ENCODE measurements around the gene THYN1.

THYN1 gene

GRCh38 chr11:134252346-134253187 lies 585 bp downstream of the THYN1 start:
- H3K27ac ChIP-seq = no peak overlapping the region
- no peak for DNase-seq (ENCODE audit: low read depth, low spot score)

- no peak overlapping the region for H3K27ac ChIP-seq
- no peak for DNase-seq (ENCODE audit: low read depth, low spot score)
These were observed 2.5 kb downstream of the THYN1 start for GRCh38 chr11:134250675-134251074.

DNA sequence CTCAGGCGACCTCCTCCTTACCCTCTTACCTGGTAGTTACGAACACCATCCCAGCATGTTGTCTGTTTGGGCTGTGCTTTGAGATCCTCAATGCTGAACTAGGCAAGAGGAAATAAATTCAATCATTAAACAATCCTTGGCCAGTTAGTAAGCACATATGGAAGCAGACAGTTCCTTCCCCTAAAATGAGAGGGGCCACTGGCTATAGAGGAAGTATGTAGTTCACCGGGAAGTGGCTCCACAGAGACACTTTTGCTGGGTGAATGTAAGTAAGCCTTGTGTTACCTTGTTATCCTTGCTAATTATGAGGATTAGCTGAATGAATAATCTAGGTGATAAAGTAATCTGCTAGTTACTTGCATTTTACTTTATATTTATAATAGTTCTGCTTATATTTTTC lies 2.9 kb downstream of the THYN1 start:
- no peak for DNase-seq (ENCODE audit: low read depth, low spot score)
- no peak overlapping the region for H3K27ac ChIP-seq

DNA sequence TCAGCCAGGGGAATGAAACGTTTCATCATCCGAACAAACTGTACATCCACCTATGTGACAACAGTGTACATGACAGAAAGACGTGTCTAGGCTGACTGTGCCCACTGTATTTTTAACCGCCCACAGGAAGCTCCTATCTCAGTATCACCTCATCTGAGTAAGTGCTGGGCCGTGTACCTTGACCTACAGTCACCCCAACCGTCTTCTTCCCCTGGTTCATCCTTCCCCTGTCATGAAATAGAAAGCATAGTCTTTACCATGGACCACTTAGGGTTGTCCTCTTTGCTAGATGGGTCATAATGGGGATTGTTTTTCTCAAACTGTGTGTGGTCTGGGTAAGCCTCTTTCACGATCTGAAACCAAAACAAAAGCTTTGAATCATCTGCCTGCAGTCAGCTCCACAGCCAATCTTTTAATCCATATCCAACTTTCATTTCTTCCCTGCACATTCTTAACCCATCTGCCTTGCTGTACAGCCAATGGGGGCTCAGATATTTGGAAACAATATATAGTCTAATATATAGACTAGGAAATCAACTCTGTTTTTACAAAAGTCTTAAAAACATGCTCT lies 4.2 kb downstream of the THYN1 start:
- H3K27ac ChIP-seq = no peak overlapping the region
- DNase-seq (ENCODE audit: low read depth, low spot score) = no peak

DNA sequence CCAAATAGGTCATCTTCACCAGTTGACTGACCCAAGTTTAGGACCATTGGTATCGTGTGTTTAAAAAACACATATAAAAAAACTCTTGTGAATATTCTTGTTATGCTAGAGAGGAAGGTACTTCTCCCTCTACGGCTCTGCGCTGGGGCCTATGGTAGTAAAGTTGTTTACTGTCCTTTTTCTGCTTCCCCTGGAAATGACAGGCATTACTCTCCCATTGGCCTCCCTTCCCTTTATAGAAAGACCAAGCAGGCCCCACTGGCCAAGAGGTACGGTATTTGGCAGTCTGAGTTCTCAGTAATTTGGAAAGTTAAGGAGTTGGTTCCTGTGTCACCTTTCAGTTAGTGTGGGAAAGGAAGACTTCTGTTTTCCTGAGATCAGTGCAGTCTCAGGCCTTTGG lies 6.5 kb downstream of the THYN1 start:
- H3K27ac ChIP-seq = no peak overlapping the region
- DNase-seq (ENCODE audit: low read depth, low spot score) = no peak

DNA sequence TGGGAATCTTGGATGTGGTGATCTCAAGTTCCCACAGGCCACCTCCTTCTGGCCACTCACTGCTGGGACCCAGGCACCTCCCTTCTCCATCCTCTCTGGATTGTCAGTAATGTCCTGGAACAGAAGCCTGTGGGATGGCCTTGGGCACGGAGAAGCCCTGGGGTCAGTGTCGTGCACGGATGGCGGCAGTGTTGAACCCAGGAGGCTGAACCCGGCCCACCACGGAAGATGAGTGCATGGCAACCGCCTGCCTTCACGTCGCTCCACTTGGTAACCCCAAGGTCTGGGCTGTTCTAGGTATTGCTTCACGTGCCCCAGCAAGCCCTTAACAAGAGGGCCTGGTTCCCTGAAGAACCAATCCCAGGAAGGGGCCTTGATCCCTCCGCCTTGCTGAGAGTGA lies 7.1 kb downstream of the THYN1 start:
- no peak overlapping the region for H3K27ac ChIP-seq
- no peak for DNase-seq (ENCODE audit: low read depth, low spot score)

DNA sequence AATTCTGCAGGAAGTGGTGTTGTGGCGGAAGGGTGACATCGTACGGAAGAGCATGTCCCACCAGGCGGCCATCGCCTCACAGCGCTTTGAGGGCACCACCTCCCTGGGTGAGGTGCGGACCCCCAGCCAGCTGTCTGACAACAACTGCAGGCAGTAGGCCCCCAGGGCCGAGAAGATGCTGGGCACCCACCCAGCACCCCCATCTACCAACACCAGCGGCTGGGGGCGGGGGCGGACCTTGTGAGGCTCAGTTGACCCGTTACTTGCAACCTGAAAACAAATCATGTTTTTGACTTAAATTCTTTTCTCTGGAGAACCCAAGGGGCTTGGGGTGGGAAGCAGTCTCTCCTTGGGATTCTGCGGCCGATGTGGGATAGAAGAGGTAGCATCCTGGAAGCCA lies 7.7 kb downstream of the THYN1 start:
- DNase-seq (ENCODE audit: low read depth, low spot score) = no peak
- H3K27ac ChIP-seq = no peak overlapping the region

- DNase-seq (ENCODE audit: low read depth, low spot score) = no peak
- H3K27ac ChIP-seq = no peak overlapping the region
These were observed 8.6 kb downstream of the THYN1 start for GRCh38 chr11:134244593-134244992.

GRCh38 chr11:134243913-134244312 lies 9.2 kb downstream of the THYN1 start:
- no peak overlapping the region for H3K27ac ChIP-seq

DNA sequence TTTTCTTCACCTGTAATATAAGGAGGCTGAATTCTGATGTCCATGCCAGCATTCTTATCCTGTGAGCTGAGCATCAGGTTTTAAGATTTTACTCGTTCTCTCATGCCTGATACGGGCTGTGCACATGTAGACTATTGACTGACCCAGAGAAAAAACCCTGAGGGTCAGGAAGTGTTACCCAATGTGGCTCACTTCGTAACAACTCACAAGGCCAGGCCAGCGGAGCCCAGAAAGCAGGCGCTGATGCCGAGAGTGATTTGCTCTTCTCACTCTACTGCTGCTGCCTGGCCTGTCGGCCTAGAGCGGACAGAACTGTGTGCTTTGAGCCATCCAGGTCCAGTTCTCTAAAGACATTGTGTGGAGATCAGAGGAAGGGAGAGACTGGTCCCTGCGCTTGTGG lies 10.8 kb downstream of the THYN1 start:
- no peak overlapping the region for H3K27ac ChIP-seq
- DNase-seq (ENCODE audit: low read depth, low spot score) = no peak

More at GRCh38 chr11:134243913-134244312, 9.2 kb downstream of the THYN1 start:
- DNase-seq (ENCODE audit: low read depth, low spot score) = no peak

DNA sequence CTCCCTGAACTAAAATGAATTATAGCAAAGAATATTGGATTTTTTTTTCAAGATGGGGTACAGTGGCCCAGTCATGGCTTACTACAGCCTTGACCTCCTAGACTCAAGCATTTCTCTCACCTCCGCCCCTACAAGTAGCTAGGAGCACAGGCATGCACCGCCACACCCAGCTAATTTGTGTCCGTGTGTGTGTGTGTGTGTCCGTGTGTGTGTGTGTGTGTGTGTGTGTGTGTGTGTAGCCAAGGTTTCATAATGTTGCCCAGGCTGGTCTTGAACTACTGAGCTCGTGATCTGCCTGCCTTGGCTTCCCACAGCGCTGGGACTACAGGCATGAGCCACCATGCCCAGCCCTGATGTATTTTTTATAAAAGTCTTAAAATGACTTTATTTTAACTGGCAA lies 12.6 kb downstream of the THYN1 start:
- no peak for DNase-seq (ENCODE audit: low read depth, low spot score)
- no peak overlapping the region for H3K27ac ChIP-seq

GRCh38 chr11:134238956-134239355 lies 14.2 kb downstream of the THYN1 start:
- no peak overlapping the region for H3K27ac ChIP-seq

GRCh38 chr11:134237557-134237922 lies 15.6 kb downstream of the THYN1 start:
- DNase-seq (ENCODE audit: low read depth, low spot score) = no peak
- no peak overlapping the region for H3K27ac ChIP-seq

More at GRCh38 chr11:134238956-134239355, 14.2 kb downstream of the THYN1 start:
- DNase-seq (ENCODE audit: low read depth, low spot score) = no peak

DNA sequence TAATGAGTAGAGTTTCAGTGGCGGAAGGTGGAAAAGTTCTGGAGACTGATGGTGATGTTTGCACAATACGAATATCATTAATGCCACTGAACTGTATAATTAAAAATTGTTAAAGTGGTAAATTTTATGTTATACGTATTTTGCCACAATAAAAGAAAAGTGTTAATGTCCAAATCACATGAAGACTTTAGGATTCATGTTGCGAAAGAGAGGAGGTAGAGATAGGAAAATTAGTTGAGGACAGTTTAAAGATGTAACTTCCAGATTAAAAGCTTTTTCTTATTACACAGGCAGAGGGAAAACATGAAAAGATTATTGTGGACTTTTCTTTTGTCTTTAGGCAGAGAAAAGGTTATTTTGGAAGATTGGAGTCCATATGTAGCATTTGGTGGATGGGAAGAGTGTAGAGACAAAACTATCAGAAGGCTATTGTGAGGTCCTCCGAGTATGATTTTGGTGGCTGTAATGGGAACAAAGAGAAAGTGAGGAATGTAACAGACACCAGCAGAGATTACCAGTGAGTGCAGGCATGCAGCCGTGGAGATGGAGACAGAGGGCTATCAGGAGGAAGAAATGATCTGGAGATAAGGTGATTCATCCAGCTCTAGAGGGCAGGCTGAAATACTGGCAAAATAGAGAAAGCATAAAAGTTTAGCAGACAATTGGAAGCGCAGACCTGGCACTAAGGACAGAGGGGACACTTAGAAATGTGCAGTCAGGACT lies 16.2 kb downstream of the THYN1 start:
- H3K27ac ChIP-seq = no peak overlapping the region
- no peak for DNase-seq (ENCODE audit: low read depth, low spot score)

- no peak for DNase-seq (ENCODE audit: low read depth, low spot score)
- H3K27ac ChIP-seq = no peak overlapping the region
These were observed 17.8 kb downstream of the THYN1 start for GRCh38 chr11:134235399-134235798.

GRCh38 chr11:134233729-134234179 lies 19.4 kb downstream of the THYN1 start:
- no peak for DNase-seq (ENCODE audit: low read depth, low spot score)
- H3K27ac ChIP-seq = no peak overlapping the region

- H3K27ac ChIP-seq = no peak overlapping the region
- DNase-seq (ENCODE audit: low read depth, low spot score) = no peak
These were observed 21.0 kb downstream of the THYN1 start for GRCh38 chr11:134231958-134232659.

GRCh38 chr11:134230339-134230738 lies 22.8 kb downstream of the THYN1 start:
- no peak overlapping the region for H3K27ac ChIP-seq
- no peak for DNase-seq (ENCODE audit: low read depth, low spot score)

GRCh38 chr11:134229126-134229790 lies 23.9 kb downstream of the THYN1 start:
- H3K27ac ChIP-seq = no peak overlapping the region
- DNase-seq (ENCODE audit: low read depth, low spot score) = no peak

DNA sequence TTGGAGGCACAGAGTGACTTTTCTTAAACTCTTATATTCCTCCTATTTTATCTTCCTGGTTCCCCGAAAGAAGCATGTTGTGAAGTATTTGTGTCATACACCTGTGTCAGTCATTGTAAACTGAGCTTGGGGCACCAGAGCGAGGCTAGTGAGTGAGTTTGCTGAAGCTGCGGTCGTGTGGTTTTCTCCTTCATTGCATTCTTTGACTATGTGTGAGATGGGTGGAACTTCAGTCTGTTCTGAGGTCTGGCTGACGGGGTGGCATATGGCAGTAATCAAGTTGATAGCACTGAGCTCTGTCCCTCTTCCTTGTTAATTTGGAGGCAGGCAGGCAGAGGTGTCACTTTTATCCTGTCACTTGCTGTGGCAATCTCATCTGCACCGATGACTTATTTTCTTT lies 24.5 kb downstream of the THYN1 start:
- H3K27ac ChIP-seq = no peak overlapping the region
- DNase-seq (ENCODE audit: low read depth, low spot score) = no peak

Measured in epithelial cell of prostate (primary cell).